Body of pancreas (tissue), 4 donors: ENCODE measurements around the gene ARID4A. TPM values are rescaled to one million over a fixed set of nuclear protein-coding genes. Genes with fewer than 3 reads are reported as not detected.
A peak's percentile ranks its signal among the peaks of the same experiment; 100 is the strongest.
"Not testable (repeated sequence)": the region's sequence is repeated elsewhere in the genome, so short reads cannot be mapped to it uniquely, and the experiment has no call there.

Experiments
- ATAC-seq: fragments of 150-250 bp; one replicate; pipeline ENCODE4 v1.9.1; 2016
- DNase-seq, 4 donors: peaks; one replicate each; pipeline ENCODE4 v3.0.0-alpha.2; 2019
- H3K27ac ChIP-seq, 4 donors: fragments of 200-600 bp; sonication (generic); 1 replicate in 3 of 4; 2 replicates in 1 of 4; pipeline versions ENCODE4 v1.5.1 to v1.6.1; 2016 to 2019; ENCODE audit warnings: mild to moderate bottlenecking in 1 of 4, mixed read lengths in 1 of 4, moderate library complexity in 1 of 4
- H3K27me3 ChIP-seq, 2 donors: fragments of 200-600 bp; sonication (generic); one replicate each; pipeline ENCODE4 v1.6.0; 2016; ENCODE audit warnings: mild to moderate bottlenecking in 1 of 2
- H3K36me3 ChIP-seq, 2 donors: fragments of 200-600 bp; sonication (generic); replicated peaks in 1 of 2; 2 replicates each; pipeline ENCODE4 v1.5.1; 2016; ENCODE audit warnings: low read depth in 2 of 2; ENCODE audit not compliant: insufficient read depth in 1 of 2
- H3K4me1 ChIP-seq: fragments of 200-600 bp; sonication (generic); one replicate; pipeline ENCODE4 v1.6.0; 2016
- H3K4me3 ChIP-seq, 2 donors: fragments of 200-600 bp; sonication (generic); 1 replicate in 1 of 2; 2 replicates in 1 of 2; pipeline ENCODE4 v1.5.1; 2016 to 2019
- H3K9me3 ChIP-seq, 3 donors: fragments of 200-600 bp; sonication (generic); 1 replicate in 2 of 3; 2 replicates in 1 of 3; pipeline ENCODE4 v1.5.1; 2016
- POLR2A ChIP-seq, 3 donors: fragments of 450-650 bp; IDR thresholded peaks; one replicate each; pipeline ENCODE4 v1.6.1; 2016; ENCODE audit warnings: antibody characterized with exemption in 3 of 3, mild to moderate bottlenecking in 2 of 3
- WGBS, 2 donors: methylation state at CpG; one replicate each; pipeline ENCODE4 v1.1.5; 2017; 5-methylcytosine and 5-hydroxymethylcytosine counted together
- intact Hi-C: fragments of 100-400 bp; cut with DNase I; formaldehyde crosslinking; loops from one replicate; pipeline ENCODE4 v1.15.1; 2023
- total RNA-seq, 2 donors: library from RNA; depleted of rRNA; stranded (reverse); fragments of >200 nt; gene quantifications; one replicate each; pipeline ENCODE4 v1.1.0, GENCODE V29; 2016
- TF ChIP-seq, protein P1 (sequence below), 7 experiments: fragments of 450-650 bp in 4 of 7; fragments of 200-600 bp in 3 of 7; sonication (generic) in 3 of 7; IDR thresholded peaks; one replicate each; pipeline ENCODE4 v1.5.1; 2016 to 2019; ENCODE audit warnings: antibody characterized with exemption in 7 of 7

The ARID4A gene, protein sequence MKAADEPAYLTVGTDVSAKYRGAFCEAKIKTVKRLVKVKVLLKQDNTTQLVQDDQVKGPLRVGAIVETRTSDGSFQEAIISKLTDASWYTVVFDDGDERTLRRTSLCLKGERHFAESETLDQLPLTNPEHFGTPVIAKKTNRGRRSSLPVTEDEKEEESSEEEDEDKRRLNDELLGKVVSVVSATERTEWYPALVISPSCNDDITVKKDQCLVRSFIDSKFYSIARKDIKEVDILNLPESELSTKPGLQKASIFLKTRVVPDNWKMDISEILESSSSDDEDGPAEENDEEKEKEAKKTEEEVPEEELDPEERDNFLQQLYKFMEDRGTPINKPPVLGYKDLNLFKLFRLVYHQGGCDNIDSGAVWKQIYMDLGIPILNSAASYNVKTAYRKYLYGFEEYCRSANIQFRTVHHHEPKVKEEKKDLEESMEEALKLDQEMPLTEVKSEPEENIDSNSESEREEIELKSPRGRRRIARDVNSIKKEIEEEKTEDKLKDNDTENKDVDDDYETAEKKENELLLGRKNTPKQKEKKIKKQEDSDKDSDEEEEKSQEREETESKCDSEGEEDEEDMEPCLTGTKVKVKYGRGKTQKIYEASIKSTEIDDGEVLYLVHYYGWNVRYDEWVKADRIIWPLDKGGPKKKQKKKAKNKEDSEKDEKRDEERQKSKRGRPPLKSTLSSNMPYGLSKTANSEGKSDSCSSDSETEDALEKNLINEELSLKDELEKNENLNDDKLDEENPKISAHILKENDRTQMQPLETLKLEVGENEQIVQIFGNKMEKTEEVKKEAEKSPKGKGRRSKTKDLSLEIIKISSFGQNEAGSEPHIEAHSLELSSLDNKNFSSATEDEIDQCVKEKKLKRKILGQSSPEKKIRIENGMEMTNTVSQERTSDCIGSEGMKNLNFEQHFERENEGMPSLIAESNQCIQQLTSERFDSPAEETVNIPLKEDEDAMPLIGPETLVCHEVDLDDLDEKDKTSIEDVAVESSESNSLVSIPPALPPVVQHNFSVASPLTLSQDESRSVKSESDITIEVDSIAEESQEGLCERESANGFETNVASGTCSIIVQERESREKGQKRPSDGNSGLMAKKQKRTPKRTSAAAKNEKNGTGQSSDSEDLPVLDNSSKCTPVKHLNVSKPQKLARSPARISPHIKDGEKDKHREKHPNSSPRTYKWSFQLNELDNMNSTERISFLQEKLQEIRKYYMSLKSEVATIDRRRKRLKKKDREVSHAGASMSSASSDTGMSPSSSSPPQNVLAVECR
- total RNA-seq: 10 to 100 TPM; 23.6 to 28.3 TPM

DNA sequence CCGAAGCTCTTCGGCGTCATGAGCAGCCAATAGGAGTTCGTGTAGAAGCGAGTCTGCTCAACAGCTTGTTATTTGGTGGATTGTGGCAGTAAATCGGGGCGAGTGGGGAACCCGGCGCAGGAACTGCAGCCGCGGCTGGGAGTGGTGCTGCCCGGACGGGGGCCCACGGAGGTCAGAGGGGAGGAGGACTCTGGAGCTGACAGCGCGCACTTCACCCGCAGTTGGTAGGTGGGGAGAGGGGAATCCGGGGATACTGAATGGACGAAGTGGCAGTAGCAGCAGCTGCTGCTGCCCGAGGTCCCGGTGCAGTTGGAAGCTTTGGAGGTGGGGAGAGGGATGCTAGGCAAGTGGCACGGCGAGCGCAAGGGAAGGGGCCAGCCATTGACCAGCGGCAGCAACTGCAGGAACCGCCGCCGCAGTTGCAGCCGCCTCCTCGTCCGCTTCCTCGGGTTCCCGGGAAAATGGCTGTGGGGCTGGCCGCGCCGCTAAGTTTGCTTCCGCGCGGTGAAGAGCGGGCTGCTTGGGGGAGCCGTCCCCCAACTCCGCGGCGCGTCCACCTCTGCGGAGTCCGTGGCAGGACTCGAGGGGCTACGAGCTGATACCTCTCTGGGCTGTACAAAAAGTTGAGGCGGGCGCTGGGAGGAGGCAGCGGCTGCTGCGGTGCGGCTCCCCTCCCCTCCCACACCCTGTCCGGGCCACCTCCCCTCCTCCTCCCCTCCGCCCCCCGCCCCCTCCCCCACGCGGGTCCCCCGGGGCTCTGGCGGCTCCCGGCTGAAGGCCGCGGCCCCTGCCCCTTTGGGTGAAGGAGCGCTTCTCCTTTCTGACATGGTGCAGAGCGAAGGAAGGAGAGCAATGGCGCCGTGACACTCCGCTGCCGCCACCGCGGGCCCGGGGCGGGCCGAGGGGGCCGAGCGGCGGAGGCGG is at the start of gene ARID4A:
ARID4A (plus strand) TSS at position 79 of the 924 bp plus-strand sequence. CDS start 1,300 bp downstream, outside the sequence.
- no peaks in the 10 kb centered on the region for H3K27me3 ChIP-seq
- peak within 1 kb of the TSS; percentile 65 to 86 for H3K4me3 ChIP-seq
- TF ChIP-seq, protein P1, sequence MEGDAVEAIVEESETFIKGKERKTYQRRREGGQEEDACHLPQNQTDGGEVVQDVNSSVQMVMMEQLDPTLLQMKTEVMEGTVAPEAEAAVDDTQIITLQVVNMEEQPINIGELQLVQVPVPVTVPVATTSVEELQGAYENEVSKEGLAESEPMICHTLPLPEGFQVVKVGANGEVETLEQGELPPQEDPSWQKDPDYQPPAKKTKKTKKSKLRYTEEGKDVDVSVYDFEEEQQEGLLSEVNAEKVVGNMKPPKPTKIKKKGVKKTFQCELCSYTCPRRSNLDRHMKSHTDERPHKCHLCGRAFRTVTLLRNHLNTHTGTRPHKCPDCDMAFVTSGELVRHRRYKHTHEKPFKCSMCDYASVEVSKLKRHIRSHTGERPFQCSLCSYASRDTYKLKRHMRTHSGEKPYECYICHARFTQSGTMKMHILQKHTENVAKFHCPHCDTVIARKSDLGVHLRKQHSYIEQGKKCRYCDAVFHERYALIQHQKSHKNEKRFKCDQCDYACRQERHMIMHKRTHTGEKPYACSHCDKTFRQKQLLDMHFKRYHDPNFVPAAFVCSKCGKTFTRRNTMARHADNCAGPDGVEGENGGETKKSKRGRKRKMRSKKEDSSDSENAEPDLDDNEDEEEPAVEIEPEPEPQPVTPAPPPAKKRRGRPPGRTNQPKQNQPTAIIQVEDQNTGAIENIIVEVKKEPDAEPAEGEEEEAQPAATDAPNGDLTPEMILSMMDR (IDR thresholded peaks at IDR 0.05): peak in 1 of 7 experiments; percentile 3
- peak; percentile 84 to 94 (median 93) for TF ChIP-seq POLR2A (IDR thresholded peaks at IDR 0.05)
- peaks cover 0 to 2% of the 10 kb centered on the region in 2 donors for H3K36me3 ChIP-seq
- peak; percentile 1 for ATAC-seq
- peak; percentile 16 to 92 (median 90) for DNase-seq
- intact Hi-C loops: no loop called here
- H3K4me1 ChIP-seq: peaks cover 16% of the 10 kb centered on the region
- peak within 1 kb of the TSS; percentile 94 to 98 (median 96) for H3K27ac ChIP-seq
- no peaks in the 10 kb centered on the region for H3K9me3 ChIP-seq
- 0 to 1% methylated on average over 22 to 59 of the region's 79 CpGs for whole genome bisulfite sequencing, 2 donors

DNA sequence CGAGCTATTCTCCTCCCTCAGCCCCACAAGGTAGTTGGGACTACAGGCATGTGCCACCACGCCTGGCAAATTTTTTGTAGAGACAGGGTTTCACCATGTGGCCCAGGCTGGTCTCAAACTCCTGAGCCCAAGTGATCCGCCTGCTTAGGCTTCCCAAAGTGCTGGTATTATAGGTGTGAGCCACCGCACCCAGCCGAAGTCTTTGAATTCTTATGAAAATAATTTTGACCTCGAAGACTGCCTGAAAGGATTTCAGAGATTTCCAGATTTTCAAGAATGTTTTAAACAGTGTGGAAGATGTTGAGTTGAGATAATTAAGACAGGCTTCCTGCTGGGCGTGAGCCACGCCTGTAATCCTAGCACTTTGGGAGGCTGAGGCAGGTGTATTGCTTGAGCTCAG is 48.7 kb upstream of the ARID4A start:
- H3K9me3 ChIP-seq: no peaks in the 10 kb centered on the region
- ATAC-seq: no peak
- WGBS, 2 donors: 93 to 99% methylated on average over 7 to 8 of the region's 8 CpGs
- no peak overlapping the region for H3K27ac ChIP-seq
- H3K36me3 ChIP-seq: peaks cover 0 to 20% of the 10 kb centered on the region in 2 donors
- H3K27me3 ChIP-seq: no peaks in the 10 kb centered on the region
- no peak for DNase-seq
- H3K4me3 ChIP-seq: no peak overlapping the region
- peaks cover 20% of the 10 kb centered on the region for H3K4me1 ChIP-seq
- intact Hi-C loops: no loop called here
- TF ChIP-seq, protein P1 (IDR thresholded peaks at IDR 0.05): no peak
- no peak for TF ChIP-seq POLR2A (IDR thresholded peaks at IDR 0.05)

DNA sequence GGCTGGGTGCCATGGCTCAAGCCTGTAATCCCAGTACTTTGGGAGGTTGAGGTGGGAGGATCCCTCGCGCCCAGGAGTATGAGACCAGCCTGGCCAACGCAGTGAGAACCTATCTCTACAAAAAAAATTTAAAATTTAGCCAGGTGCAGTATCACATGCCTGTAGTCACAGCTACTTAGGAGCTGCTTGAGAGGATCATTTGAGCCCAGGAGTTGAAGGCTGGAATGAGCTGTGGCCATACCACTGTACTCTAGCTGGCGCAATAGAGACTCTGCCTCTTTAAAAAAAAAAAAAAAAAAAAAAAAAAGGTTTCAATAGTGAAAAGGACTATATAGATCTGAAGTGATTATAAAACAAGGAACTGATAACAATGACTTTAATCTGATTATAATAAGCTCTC is 40.2 kb upstream of the ARID4A start:
- intact Hi-C loops: no loop called here
- ATAC-seq (no peak), DNase-seq (no peak)
- WGBS, 2 donors: 93 to 98% methylated on average over 4 of the region's 4 CpGs
- peaks cover 0 to 34% of the 10 kb centered on the region in 2 donors for H3K36me3 ChIP-seq
- TF ChIP-seq POLR2A (IDR thresholded peaks at IDR 0.05): no peak
- TF ChIP-seq, protein P1 (IDR thresholded peaks at IDR 0.05): no peak
- H3K9me3 ChIP-seq: no peaks in the 10 kb centered on the region
- no peaks in the 10 kb centered on the region for H3K27me3 ChIP-seq
- no peak overlapping the region for H3K4me3 ChIP-seq
- no peaks in the 10 kb centered on the region for H3K4me1 ChIP-seq
- no peak overlapping the region for H3K27ac ChIP-seq

DNA sequence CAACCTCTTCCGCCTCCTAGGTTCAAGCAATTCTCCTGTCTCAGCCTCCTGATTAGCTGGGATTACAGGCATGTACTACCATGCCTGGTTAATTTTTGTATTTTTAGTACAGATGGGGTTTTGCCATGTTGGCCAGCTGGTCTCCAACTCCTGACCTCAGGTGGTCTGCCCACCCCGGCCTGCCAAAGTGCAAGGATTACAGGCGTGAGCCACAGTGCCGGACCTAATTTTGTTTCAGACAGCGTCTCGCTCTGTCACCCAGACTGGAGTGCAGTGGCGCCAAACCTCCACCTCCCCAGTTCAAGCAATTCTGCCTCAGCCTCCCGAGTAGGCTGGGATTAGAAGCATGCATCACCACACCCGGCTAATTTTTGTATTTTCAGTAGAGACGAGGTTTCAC is 36.4 kb upstream of the ARID4A start:
- H3K36me3 ChIP-seq: peaks cover 0 to 44% of the 10 kb centered on the region in 2 donors
- ATAC-seq, H3K9me3 ChIP-seq, H3K27me3 ChIP-seq, H3K4me1 ChIP-seq, intact Hi-C loops, H3K27ac ChIP-seq, DNase-seq, H3K4me3 ChIP-seq: not testable (repeated sequence)
- 91 to 92% methylated on average over 6 to 10 of the region's 10 CpGs for WGBS, 2 donors
